Measurements from ENCODE around the gene RASSF8. TPM values are rescaled to one million over a fixed set of nuclear protein-coding genes. Genes with fewer than 3 reads are reported as not detected.

The RASSF8 gene
- total RNA-seq, 1 experiment from 2014 or later = 9.2 TPM

- POLR2A ChIA-PET = no interaction called here
Measured at GRCh38 chr12:26101763-26102162, 143.3 kb downstream of the RASSF8 start.

More at GRCh38 chr12:26101763-26102162, 143.3 kb downstream of the RASSF8 start:
- no peaks in the 10 kb centered on the region for H3K79me2 ChIP-seq (ENCODE audit: insufficient read depth, low read length)
- no peak overlapping the region for H3K9ac ChIP-seq (ENCODE audit: low read length)
- RAD21 ChIA-PET (ENCODE audit: low non-redundant PET in 1 of 2, low total read pairs in 2 of 2, uncharacterized antibody in 2 of 2, unreplicated experiment in 2 of 2) = no interaction called here
- TF ChIP-seq ZFX (IDR thresholded peaks at IDR 0.05) (no peak), REST (IDR thresholded peaks at IDR 0.05; ENCODE audit: low read depth) (no peak), POLR2A (IDR thresholded peaks at IDR 0.05; ENCODE audit: borderline replicate concordance, extremely low read depth, insufficient read depth, insufficient read length) (no peak), SRF (IDR thresholded peaks at IDR 0.05; ENCODE audit: low read depth) (no peak), ZBTB33 (IDR thresholded peaks at IDR 0.05; ENCODE audit: extremely low read depth, insufficient replicate concordance, low read length) (no peak), EZH2phosphoT487 (IDR thresholded peaks at IDR 0.05; ENCODE audit: borderline replicate concordance) (no peak)
- TF ChIP-seq, protein P1, sequence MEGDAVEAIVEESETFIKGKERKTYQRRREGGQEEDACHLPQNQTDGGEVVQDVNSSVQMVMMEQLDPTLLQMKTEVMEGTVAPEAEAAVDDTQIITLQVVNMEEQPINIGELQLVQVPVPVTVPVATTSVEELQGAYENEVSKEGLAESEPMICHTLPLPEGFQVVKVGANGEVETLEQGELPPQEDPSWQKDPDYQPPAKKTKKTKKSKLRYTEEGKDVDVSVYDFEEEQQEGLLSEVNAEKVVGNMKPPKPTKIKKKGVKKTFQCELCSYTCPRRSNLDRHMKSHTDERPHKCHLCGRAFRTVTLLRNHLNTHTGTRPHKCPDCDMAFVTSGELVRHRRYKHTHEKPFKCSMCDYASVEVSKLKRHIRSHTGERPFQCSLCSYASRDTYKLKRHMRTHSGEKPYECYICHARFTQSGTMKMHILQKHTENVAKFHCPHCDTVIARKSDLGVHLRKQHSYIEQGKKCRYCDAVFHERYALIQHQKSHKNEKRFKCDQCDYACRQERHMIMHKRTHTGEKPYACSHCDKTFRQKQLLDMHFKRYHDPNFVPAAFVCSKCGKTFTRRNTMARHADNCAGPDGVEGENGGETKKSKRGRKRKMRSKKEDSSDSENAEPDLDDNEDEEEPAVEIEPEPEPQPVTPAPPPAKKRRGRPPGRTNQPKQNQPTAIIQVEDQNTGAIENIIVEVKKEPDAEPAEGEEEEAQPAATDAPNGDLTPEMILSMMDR (IDR thresholded peaks at IDR 0.05 in 2 of 3, conservative IDR thresholded peaks at IDR 0.05 in 1 of 3; ENCODE audit: borderline replicate concordance in 1 of 3, insufficient read depth in 1 of 3, low read depth in 2 of 3, low read length in 2 of 3) = no peak
- CTCF ChIA-PET = interaction anchor here (2.0 kb wide), 1 partner anchor 600 kb away, joined by 4 read pairs; no protein-coding TSS in a partner anchor
- ATAC-seq = no peak
- no peaks in the 10 kb centered on the region for H3K9me3 ChIP-seq (ENCODE audit: control insufficient read depth in 1 of 2, insufficient read depth in 1 of 2, low read depth in 1 of 2, low read length in 2 of 2)
- no peak overlapping the region for H2AFZ ChIP-seq (ENCODE audit: low read depth, low read length, poor library complexity, severe bottlenecking)
- no peak overlapping the region for H3K27ac ChIP-seq (ENCODE audit: low read depth, low read length)
- intact Hi-C loops (cut with micrococcal nuclease) = no loop called here
- H3K4me1 ChIP-seq (ENCODE audit: control insufficient read depth in 1 of 2, insufficient read depth in 2 of 2, low read length in 2 of 2) = peaks cover 9 to 12% of the 10 kb centered on the region in 2 experiments; a peak in 3 of 4 replicates
- H3K4me2 ChIP-seq (ENCODE audit: low read length) = no peak overlapping the region; the same call in 1 of the 2 replicates
- no peaks in the 10 kb centered on the region for H3K36me3 ChIP-seq (ENCODE audit: control insufficient read depth in 1 of 2, insufficient read depth in 2 of 2, low read length in 2 of 2)
- H4K20me1 ChIP-seq (ENCODE audit: insufficient read depth) = no peaks in the 10 kb centered on the region
- no peak overlapping the region for H3K4me3 ChIP-seq (replicated peaks in 1 of 2; ENCODE audit: low read depth in 1 of 2, low read length in 2 of 2)
- no peak for DNase-seq (ENCODE audit: low read depth, low spot score)
- H3K9me2 ChIP-seq (ENCODE audit: insufficient read depth) = no peaks in the 10 kb centered on the region
- H3K27me3 ChIP-seq (ENCODE audit: insufficient read depth, low read length) = no peaks in the 10 kb centered on the region
- BruUV-seq (replicated peaks) = no TSS peak

All from HCT116 (cell line).